HTERT RPE-1 (cell line): ENCODE measurements around the gene ALG3.

Source experiments
- in situ Hi-C: fragments of 300-500 bp; cut with MboI; formaldehyde crosslinking; loops from 4 replicates; pipeline ENCODE4 v1.14.3; 2020; ENCODE audit warnings: low sequenced_read_pairs

ALG3 gene

GRCh38 chr3:184260724-184261269, 12.0 kb upstream of the ALG3 start:
- in situ Hi-C loops = no loop called here

- in situ Hi-C loops = no loop called here
Measured at GRCh38 chr3:184259878-184260723, 11.3 kb upstream of the ALG3 start.

DNA sequence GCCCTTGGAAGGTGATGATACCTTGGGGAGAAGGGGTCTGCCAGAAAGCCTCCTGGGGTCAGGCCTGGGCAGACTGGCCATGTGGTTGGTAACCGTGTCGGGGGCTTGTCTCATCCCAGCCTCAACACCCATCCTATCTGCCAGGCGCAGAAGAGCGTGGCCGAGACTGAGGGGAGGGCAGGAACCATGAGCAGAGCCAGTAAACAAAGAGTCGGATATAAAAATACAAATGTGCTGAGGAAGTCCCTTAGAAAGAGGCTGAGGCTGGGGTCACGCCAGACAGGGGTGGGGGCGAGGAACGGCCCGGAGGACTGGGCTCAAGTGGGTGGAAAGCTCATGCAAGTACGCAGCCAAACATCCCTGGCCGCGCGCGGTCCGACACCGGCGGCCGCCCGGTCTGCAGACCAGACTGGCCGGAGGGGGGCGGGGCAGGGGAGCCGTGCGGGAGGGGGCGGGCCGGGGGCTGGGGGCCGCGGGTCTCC, 10.7 kb upstream of the ALG3 start:
- in situ Hi-C loops = no loop called here

DNA sequence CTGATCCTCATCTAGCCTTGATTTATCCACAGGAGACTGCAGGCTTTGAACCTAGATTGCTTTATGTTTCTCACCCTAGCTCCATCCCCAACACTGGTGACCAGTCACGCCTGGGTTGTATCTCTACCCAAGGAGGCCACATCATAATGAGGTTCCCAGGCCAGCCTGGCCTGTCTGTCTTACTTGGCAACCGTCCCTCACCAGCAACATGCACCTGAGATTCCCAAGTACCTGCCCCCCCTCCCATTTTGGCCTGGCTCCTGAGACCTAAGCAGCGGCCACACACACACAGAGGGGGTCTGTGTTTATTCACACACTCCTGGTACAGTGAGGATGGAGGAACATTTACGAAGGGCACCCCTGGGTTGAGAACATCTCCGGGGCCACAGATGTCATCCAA, 10.2 kb upstream of the ALG3 start:
- in situ Hi-C loops = no loop called here

GRCh38 chr3:184257083-184257915, 8.5 kb upstream of the ALG3 start:
- in situ Hi-C loops = no loop called here

DNA sequence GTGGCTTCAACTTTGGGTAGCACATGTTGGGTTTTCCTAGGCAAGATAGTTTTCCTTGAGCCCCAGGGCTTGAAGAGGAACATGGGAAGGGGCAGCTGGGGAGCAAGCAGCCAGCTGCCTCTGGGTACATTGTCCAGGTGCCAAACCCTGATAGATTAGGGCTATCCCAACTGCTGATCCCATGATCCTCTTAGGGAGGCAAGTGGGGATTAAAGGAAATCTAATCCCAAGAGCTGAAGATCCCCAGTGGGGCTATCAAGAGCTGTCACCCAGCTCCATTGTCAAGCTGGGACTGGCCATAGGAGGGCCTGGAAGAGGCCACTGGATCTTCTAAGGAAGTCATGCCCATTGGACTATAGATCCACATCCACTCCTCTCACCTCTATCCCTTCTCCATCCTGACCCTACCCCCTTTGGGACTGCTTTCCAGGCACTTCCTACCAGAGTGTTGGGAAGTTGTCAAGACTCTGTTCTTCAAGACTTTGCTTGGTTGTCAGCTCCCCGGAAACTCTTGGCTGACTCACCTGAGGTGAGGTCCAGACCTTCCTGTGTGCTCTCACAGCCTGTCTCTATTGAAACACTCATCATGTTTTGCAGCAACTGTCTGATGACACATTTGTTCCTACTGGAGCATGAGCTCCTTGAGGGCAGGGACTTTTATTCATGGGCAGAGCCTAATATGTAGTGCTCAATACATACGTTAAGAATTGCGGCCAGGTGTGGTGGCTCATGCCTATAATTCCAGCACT, 6.7 kb upstream of the ALG3 start:
- in situ Hi-C loops = no loop called here

GRCh38 chr3:184250167-184250828, 1.5 kb upstream of the ALG3 start:
- in situ Hi-C loops = no loop called here

GRCh38 chr3:184249412-184250166, 827 bp upstream of the ALG3 start, which contains the start of gene EEF1AKMT4:
Gene EEF1AKMT4, plus strand, starts transcription at chr3:184249672. Its CDS starts 23 bp downstream, at chr3:184249695.
- in situ Hi-C loops = no loop called here

DNA sequence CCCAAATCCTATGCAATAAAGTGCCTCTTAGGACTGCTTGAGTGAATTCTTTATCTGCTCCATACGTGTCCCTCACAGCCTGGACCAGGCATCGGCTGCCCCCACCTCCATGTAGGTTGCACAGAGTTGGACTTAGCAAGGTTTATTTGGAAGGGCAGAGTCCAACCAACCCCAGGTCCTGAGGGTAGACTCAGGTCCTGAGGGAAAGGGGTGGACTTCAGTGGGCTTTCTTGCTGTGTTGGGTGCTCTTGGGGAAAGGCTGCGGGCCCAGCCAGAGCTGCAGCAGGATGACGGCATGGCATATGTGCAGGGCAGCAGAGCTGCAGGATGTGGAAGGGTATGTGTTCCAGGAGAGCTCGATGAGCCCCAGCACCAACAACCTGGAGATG, 6.5 kb downstream of the ALG3 start:
- in situ Hi-C loops = no loop called here

DNA sequence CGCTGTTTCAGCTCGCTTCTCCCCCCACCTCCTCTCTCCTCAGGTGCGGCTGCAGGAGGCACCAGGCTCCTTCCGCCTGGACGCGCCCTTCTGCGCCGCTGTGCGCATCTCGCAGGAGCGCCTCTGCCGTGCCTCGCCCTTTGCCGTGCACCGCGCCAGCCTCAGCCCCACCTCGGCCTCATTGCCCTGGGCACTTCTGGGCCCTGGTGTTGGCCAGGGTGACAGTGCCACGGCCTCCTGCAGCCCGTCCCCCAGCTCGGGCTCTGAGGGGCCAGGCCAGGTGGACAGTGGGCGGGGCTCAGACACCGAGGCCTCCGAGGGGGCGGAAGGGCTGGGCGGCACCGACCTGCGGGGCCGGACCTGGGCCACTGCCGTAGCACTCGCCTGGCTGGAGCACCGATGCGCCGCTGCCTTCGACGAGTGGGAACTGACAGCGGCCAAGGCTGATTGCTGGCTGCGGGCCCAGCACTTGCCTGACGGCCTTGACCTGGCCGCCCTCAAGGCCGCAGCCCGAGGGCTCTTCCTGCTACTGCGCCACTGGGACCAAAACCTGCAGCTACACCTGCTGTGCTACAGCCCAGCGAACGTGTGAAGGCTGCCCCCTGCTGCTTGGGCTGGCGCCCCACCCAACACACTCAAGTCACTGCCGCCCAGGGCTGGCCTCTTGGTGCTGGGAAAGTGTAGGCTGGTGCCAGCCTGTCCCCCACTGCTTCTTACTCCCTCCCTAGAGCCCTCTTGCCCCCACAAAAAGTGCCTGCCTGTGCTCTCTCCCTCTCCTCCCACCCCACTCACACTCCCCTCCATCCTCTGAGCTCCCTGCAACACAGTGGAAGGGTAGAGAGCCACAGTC, 7.1 kb downstream of the ALG3 start:
- in situ Hi-C loops = no loop called here

- in situ Hi-C loops = no loop called here
Measured at GRCh38 chr3:184241141-184241446, 7.7 kb downstream of the ALG3 start.

DNA sequence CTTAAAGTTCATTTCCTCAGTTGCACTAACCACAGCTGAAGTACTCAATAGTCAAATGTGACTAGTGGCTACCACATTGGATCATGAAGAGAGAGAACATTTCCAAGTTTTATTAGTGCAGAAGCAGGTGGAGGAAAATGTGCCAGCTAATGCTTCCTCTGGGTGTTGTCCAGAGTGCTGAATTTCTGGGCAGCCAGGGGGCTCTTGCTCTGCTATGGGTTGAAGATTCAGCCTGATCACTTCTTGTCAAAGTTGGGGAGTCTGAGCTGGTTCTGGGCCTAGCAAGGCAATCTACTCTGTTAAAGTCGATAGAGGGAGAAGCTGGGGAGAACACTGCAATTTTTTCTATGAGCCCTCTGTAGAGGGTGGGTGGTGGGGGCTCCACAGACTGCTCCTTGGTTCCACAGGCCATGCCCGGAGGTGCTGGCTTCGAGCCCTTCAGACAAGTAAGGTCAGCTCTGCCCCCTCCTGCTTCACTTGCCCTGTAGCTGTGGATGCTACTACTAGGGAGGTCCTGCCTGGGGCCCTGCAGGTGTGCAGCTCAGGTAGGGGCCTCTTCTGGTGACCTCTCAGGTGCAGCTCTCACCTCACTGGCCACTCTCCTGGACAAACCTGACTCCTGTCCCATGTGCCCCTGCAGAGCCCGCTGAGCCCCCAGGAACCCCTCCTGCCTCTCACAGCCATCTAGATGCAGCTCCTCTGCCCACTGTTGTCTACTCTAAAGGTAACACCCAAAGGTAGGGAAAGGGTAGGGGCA, 8.2 kb downstream of the ALG3 start:
- in situ Hi-C loops = no loop called here

GRCh38 chr3:184239708-184240107, 9.1 kb downstream of the ALG3 start:
- in situ Hi-C loops = no loop called here

DNA sequence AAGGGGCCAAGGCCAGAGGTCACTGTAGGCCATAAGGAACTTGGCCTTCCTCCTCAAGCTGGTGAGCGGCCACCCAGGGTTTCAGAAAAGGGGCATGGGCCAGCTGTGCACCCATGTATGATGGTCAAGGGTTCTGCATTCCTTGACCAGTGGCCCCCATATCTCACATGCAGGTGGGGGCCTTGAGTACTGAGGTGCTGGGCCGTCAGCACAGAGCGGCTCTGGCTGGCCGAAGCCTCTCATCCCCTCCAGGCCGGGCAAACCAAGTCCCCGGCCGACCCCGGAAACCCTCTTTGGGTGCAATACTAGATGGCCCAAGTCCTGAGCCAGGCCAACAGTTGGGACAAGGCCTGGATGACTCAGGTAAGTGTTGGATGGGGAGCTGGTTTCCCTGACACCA, 9.5 kb downstream of the ALG3 start:
- in situ Hi-C loops = no loop called here

DNA sequence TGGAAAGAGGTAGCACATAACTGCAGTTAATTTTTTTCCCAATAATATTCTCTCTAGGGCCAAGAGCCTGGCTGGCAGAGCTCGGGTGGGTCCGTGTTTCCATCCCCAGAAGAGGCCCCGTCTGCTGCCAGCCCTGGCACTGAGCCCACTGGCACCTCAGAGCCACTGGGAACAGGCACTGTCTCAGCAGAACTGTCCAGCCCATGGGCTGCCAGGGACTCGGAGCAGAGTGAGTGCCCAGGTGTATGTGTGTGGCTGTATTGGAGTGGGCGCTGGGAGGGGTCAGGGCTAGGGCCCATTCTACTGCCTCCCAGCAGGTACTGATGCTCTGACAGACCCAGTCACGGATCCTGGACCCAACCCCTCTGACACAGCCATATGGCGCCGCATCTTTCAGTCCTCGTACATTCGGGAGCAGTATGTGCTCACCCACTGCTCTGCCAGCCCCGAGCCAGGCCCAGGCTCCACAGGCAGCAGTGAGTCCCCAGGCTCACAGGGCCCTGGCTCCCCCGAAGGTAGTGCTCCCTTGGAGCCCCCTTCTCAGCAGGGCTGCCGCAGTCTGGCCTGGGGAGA, 10.4 kb downstream of the ALG3 start:
- in situ Hi-C loops = no loop called here

DNA sequence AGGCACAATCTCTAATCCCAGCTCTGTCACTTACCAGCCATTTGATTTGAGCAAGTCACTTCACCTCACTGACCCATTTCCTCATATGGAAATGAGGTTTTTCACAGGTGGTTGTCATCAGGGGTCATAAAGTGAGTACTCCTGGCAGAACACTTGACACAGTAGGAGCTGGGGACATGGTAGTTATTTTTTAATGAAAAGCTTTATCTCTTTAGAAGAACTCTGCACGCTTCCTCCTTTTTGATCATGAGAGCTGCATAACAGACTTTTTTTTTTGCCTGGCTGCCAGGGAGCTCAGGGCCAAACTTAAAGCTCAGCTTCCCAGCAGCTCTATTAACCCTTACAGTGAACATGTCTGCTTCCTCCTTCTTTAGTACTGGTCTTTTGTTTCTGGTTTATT, 11.0 kb downstream of the ALG3 start:
- in situ Hi-C loops = no loop called here

DNA sequence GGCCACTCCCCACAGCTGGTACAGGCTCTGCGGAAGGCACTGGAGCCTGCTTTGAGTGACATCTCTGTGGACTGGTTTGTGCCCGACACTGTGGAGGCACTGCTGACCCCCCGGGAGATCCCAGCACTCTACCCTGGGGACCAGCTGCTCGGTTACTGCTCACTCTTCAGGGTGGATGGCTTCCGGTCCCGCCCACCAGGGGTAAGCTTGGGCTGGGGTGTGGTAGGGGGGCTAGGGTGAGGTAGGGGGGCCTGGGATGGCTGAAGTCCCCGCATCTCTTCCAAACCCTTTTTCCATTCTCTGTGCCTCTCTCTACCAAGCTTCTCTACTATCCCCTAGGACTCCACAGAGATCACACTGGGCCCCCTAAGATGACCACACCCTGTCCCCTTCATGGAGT, 11.6 kb downstream of the ALG3 start:
- in situ Hi-C loops = no loop called here

DNA sequence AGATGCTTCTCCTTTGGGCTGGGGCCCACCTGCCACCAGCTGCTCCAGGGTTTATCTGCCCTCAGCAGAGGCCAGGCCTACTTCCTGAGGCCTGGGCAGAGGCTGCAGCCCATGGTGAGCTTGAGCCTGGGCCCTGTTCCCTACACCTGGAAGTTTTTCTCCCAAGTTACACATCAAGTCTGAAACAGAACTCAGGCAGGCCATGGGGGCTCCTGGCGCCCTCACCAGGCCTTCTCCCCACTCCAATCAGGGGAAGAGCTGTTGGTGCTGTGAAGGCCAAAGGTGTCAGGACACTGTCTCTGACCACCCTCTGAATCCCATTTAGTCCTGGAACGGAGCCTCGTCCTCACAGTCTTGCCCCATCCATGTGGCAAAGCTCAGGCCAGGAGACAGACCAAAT, 12.1 kb downstream of the ALG3 start:
- in situ Hi-C loops = no loop called here
